ACC112 (cell line): ENCODE measurements around the gene ANAPC5.
"Not testable (repeated sequence)": the region's sequence is repeated elsewhere in the genome, so short reads cannot be mapped to it uniquely, and the experiment has no call there.

Experiments used
- H2AFZ ChIP-seq: fragments of 200-600 bp; sonication (generic); one replicate; pipeline ENCODE4 v1.6.0; 2017; ENCODE audit warnings: antibody characterized with exemption, low read length; ENCODE audit not compliant: unreplicated experiment
- H3K27ac ChIP-seq: fragments of 200-600 bp; sonication (generic); 2 replicates; pipeline ENCODE4 v1.5.1; 2014; ENCODE audit warnings: low read depth, mild to moderate bottlenecking, antibody characterized with exemption, low read length, moderate library complexity
- H3K27me3 ChIP-seq: fragments of 200-600 bp; sonication (generic); 2 replicates; pipeline ENCODE4 v1.6.1; 2014; ENCODE audit warnings: mild to moderate bottlenecking, antibody characterized with exemption, low read length, moderate library complexity, mixed read lengths; ENCODE audit not compliant: insufficient read depth
- H3K36me3 ChIP-seq: fragments of 200-600 bp; sonication (generic); 2 replicates; pipeline ENCODE4 v1.6.1; 2016; ENCODE audit warnings: mild to moderate bottlenecking, antibody characterized with exemption, low read length, moderate library complexity, mixed read lengths; ENCODE audit not compliant: insufficient read depth
- H3K4me1 ChIP-seq: fragments of 200-600 bp; sonication (generic); one replicate; pipeline ENCODE4 v1.6.1; 2016; ENCODE audit warnings: low read length, mixed read lengths; ENCODE audit not compliant: insufficient read depth, unreplicated experiment, control insufficient read depth
- H3K4me3 ChIP-seq: fragments of 200-600 bp; sonication (generic); 2 replicates; pipeline ENCODE4 v1.5.1; 2014; ENCODE audit warnings: mild to moderate bottlenecking, low read depth, low read length
- H3K79me2 ChIP-seq: fragments of 200-600 bp; sonication (generic); one replicate; pipeline ENCODE4 v1.6.0; 2016; ENCODE audit warnings: low read length; ENCODE audit not compliant: control insufficient read depth, unreplicated experiment, insufficient read depth

Gene ANAPC5

GRCh38 chr12:121310231-121310630 is 42.0 kb downstream of the ANAPC5 start:
- H2AFZ ChIP-seq, H3K4me1 ChIP-seq, H3K36me3 ChIP-seq, H3K4me3 ChIP-seq, H3K27ac ChIP-seq, H3K27me3 ChIP-seq, H3K79me2 ChIP-seq: not testable (repeated sequence)

GRCh38 chr12:121307397-121307796 is 44.8 kb downstream of the ANAPC5 start:
- not testable (repeated sequence) for H3K36me3 ChIP-seq, H3K4me3 ChIP-seq, H3K27ac ChIP-seq, H2AFZ ChIP-seq, H3K4me1 ChIP-seq, H3K27me3 ChIP-seq, H3K79me2 ChIP-seq

- H3K27ac ChIP-seq = no peak overlapping the region
- no peaks in the 10 kb centered on the region for H3K36me3 ChIP-seq
- no peak overlapping the region for H2AFZ ChIP-seq
- no peaks in the 10 kb centered on the region for H3K27me3 ChIP-seq
- no peaks in the 10 kb centered on the region for H3K79me2 ChIP-seq
- no peaks in the 10 kb centered on the region for H3K4me1 ChIP-seq
- H3K4me3 ChIP-seq = no peak overlapping the region
These were observed 47.9 kb downstream of the ANAPC5 start for GRCh38 chr12:121304306-121304705.

GRCh38 chr12:121301876-121302275 is 50.3 kb downstream of the ANAPC5 start:
- H3K27ac ChIP-seq = no peak overlapping the region
- no peak overlapping the region for H2AFZ ChIP-seq
- no peak overlapping the region for H3K4me3 ChIP-seq
- no peaks in the 10 kb centered on the region for H3K36me3 ChIP-seq
- H3K79me2 ChIP-seq = no peaks in the 10 kb centered on the region
- no peaks in the 10 kb centered on the region for H3K4me1 ChIP-seq
- no peaks in the 10 kb centered on the region for H3K27me3 ChIP-seq

- H3K4me1 ChIP-seq = peaks cover 1% of the 10 kb centered on the region
- no peak overlapping the region for H2AFZ ChIP-seq
- H3K27ac ChIP-seq = no peak overlapping the region
These were observed 52.0 kb downstream of the ANAPC5 start for GRCh38 chr12:121300083-121300819.

GRCh38 chr12:121299662-121300061 is 52.5 kb downstream of the ANAPC5 start:
- Histone ChIP-seq H3K27ac (no peak overlapping the region), H2AFZ (no peak overlapping the region), H3K36me3 (no peaks in the 10 kb centered on the region), H3K79me2 (peaks cover 15% of the 10 kb centered on the region), H3K27me3 (no peaks in the 10 kb centered on the region), H3K4me1 (peaks cover 3% of the 10 kb centered on the region), H3K4me3 (no peak overlapping the region)

More at GRCh38 chr12:121300083-121300819, 52.0 kb downstream of the ANAPC5 start:
- Histone ChIP-seq H3K4me3 (no peak overlapping the region), H3K79me2 (peaks cover 12% of the 10 kb centered on the region), H3K27me3 (no peaks in the 10 kb centered on the region), H3K36me3 (no peaks in the 10 kb centered on the region)

- H3K79me2 ChIP-seq = peaks cover 23% of the 10 kb centered on the region
- not testable (repeated sequence) for H2AFZ ChIP-seq, H3K27me3 ChIP-seq, H3K27ac ChIP-seq, H3K4me3 ChIP-seq, H3K36me3 ChIP-seq, H3K4me1 ChIP-seq
These were observed 53.8 kb downstream of the ANAPC5 start for GRCh38 chr12:121298411-121298810.

- Histone ChIP-seq H3K27me3 (no peaks in the 10 kb centered on the region), H3K36me3 (no peaks in the 10 kb centered on the region; the same call in 1 of the 2 replicates), H3K4me3 (peak overlapping the region; percentile 92), H3K79me2 (peaks cover 25% of the 10 kb centered on the region), H3K4me1 (peaks cover 3% of the 10 kb centered on the region), H3K27ac (no peak overlapping the region), H2AFZ (peak overlapping the region; percentile 71)
These were observed 54.7 kb downstream of the ANAPC5 start for GRCh38 chr12:121297435-121297991.

- H3K36me3 ChIP-seq = no peaks in the 10 kb centered on the region; the same call in 1 of the 2 replicates
- H3K27me3 ChIP-seq = no peaks in the 10 kb centered on the region
- H2AFZ ChIP-seq = peak within 1 kb of the TSS; percentile 75
- peak within 1 kb of the TSS; percentile 92 for H3K4me3 ChIP-seq
- H3K79me2 ChIP-seq = peaks cover 25% of the 10 kb centered on the region
- peaks cover 3% of the 10 kb centered on the region for H3K4me1 ChIP-seq
- peak within 1 kb of the TSS; percentile 14; the same call in 1 of the 2 replicates for H3K27ac ChIP-seq
These were observed 55.4 kb downstream of the ANAPC5 start, which contains the start of gene CAMKK2 for GRCh38 chr12:121296618-121297434. Gene CAMKK2, minus strand, starts transcription at chr12:121296709. Its CDS starts 22,183 bp downstream, at chr12:121274526.

- Histone ChIP-seq H3K4me1 (peaks cover 3% of the 10 kb centered on the region), H2AFZ (peak overlapping the region; percentile 75), H3K27ac (peak overlapping the region; percentile 14; the same call in 1 of the 2 replicates)
These were observed 56.2 kb downstream of the ANAPC5 start for GRCh38 chr12:121295746-121296617.

More at GRCh38 chr12:121295746-121296617, 56.2 kb downstream of the ANAPC5 start:
- Histone ChIP-seq H3K4me3 (peak overlapping the region; percentile 92), H3K36me3 (no peaks in the 10 kb centered on the region; the same call in 1 of the 2 replicates), H3K27me3 (no peaks in the 10 kb centered on the region), H3K79me2 (peaks cover 29% of the 10 kb centered on the region)
